GM10248 (cell line): ENCODE data around the gene NLRP3.

Experiments used
- CTCF ChIA-PET: fragments of 300-600 bp; sonication (Branson Sonifier 250); formaldehyde crosslinking; extraction: SDS; loops from one replicate; lab custom pipeline; 2021; ENCODE audit warnings: antibody characterized with exemption; lab: Yijun Ruan, JAX
- POLR2A ChIA-PET: fragments of 350-650 bp; sonication (Branson Sonifier 250); formaldehyde crosslinking; extraction: SDS; loops from one replicate; lab custom pipeline; 2020; ENCODE audit warnings: antibody characterized with exemption; lab: Yijun Ruan, JAX
- DNase-seq: peaks from one replicate; pipeline ENCODE4 v3.0.0; 2012; ENCODE audit errors: extremely low spot score
- TF ChIP-seq, protein P1 (sequence below): IDR thresholded peaks from 2 replicates; pipeline ENCODE4 v1.5.1; 2012; ENCODE audit warnings: mild to moderate bottlenecking, low read depth; ENCODE audit errors: extremely low read depth, missing control alignments, control extremely low read depth

The NLRP3 gene

DNA sequence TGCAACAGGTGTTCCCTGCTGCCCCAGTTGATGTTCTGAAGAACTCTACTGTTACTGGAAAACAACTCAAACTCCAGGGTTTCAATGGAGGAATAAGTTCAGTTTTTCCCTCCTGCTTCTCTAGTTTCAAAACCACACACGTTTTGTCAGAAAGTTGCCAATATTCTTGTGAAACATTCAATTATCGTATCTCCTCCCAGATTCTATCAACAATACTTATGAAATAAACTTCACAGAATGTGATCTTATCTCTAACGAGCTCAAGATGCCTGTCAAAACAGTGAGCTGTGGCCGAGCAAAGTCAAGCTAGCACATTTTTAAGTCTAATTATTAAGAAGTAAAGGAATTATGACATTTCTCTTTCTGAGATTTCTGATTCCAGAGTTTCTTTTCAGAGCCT, 37.3 kb downstream of the NLRP3 start:
- no peak for DNase-seq
- CTCF ChIA-PET: interaction anchor here (1.3 kb wide), 1 partner anchor 33 kb away, joined by 3 read pairs; no protein-coding TSS in a partner anchor
- POLR2A ChIA-PET: no interaction called here
- TF ChIP-seq, protein P1, sequence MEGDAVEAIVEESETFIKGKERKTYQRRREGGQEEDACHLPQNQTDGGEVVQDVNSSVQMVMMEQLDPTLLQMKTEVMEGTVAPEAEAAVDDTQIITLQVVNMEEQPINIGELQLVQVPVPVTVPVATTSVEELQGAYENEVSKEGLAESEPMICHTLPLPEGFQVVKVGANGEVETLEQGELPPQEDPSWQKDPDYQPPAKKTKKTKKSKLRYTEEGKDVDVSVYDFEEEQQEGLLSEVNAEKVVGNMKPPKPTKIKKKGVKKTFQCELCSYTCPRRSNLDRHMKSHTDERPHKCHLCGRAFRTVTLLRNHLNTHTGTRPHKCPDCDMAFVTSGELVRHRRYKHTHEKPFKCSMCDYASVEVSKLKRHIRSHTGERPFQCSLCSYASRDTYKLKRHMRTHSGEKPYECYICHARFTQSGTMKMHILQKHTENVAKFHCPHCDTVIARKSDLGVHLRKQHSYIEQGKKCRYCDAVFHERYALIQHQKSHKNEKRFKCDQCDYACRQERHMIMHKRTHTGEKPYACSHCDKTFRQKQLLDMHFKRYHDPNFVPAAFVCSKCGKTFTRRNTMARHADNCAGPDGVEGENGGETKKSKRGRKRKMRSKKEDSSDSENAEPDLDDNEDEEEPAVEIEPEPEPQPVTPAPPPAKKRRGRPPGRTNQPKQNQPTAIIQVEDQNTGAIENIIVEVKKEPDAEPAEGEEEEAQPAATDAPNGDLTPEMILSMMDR: no peak

DNA sequence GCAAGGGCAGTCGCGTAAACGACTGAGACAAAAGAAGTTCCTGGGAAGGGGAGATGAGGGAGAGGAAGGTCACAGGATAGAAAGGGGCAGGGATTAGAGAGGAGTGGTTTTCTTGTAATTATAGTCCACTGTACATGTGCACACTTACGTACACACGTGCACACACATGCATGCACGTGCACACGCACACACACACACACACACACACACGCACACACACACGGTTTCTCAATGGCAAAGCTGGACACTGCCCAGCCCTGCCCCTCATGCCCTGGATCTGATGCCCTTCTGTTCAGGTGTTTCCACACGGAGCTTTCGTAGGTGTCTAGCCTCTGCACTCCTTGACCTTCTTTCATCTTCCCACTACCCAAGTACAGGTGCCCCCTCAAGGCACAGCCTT, 38.0 kb downstream of the NLRP3 start:
- ChIA-PET CTCF (interaction anchor here (1.3 kb wide), 1 partner anchor 33 kb away, joined by 3 read pairs; no protein-coding TSS in a partner anchor), POLR2A (no interaction called here)
- TF ChIP-seq, protein P1: no peak
- DNase-seq: no peak

DNA sequence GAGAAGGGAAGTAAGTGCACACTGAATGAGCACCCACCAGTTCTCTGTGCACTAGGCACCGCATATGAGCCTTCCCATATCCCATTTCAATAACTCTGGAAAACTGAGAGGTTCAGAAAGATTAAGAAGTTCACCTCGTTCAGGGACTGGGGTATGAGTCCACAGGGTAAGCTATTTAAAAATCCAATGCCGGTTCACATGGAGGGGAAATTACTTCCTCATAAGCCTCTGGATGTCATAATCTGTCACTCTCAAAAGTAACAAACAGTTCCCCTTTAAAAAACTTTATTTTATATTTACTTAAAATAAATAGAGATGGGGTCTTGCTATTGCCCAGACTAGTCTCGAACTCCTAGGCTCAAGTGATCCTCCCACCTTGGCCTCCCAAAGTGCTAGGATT, 40.0 kb downstream of the NLRP3 start:
- no peak for DNase-seq
- TF ChIP-seq, protein P1: no peak
- CTCF ChIA-PET: interaction anchor here (1.5 kb wide), 1 partner anchor 23 kb away, joined by 4 read pairs; no protein-coding TSS in a partner anchor
- POLR2A ChIA-PET: no interaction called here

DNA sequence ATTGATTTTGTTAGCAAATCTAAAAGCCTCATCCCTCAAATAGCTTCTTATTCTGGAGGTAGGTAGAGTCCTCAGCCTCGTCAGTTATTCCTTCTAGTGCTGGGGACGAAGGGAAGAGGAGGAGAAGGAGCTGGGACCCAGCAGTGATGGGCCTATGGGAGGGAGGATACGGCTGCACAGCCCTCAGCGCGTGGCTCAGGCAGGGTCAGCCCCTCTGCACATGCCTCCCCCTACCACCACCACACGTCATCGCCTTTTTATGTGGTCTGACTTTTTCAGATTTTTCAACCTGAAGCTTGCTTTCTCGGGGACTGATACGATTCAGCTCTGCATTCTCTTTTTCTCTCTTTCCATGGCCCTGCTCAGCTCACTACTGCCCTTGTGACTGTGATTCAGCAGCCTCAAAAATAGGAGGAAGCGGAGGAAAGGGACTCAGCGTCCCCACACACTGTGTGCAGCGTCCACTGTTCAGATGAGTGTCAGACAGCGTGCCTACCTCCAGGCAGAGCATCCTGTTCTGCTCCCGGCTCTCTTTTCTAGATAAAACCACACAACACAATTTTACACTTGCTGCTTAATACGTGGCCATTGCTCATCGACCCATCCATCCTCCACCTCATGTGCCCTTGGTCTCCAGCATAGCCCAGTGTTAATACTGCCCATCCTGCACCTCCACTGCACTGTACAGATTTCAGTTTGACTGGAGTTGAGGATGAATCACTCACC, 41.1 kb downstream of the NLRP3 start:
- ChIA-PET CTCF (no interaction called here), POLR2A (no interaction called here)
- TF ChIP-seq, protein P1: no peak

DNA sequence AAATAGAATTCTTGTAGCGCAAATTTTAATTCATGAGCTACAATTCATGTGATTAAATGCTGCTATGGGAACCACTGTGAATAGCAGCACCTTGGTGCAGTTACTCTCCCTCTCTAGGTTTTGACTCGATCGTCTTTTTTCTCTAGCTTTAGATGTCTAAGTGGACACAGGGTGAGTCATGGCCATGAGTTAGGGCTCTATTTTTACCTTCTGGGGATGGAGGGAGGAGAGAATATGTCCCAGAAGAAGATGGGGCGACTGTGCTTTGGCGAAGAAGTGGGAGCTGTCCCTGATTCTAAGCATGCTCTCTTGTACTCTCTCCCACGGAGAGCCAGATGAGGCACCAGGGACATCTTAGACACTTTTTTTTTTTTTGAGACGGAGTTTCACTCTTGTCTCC, 43.5 kb downstream of the NLRP3 start:
- TF ChIP-seq, protein P1: no peak
- POLR2A ChIA-PET: no interaction called here
- CTCF ChIA-PET: no interaction called here
- DNase-seq: no peak

More for the DNA sequence above, 41.1 kb downstream of the NLRP3 start:
- no peak for DNase-seq

DNA sequence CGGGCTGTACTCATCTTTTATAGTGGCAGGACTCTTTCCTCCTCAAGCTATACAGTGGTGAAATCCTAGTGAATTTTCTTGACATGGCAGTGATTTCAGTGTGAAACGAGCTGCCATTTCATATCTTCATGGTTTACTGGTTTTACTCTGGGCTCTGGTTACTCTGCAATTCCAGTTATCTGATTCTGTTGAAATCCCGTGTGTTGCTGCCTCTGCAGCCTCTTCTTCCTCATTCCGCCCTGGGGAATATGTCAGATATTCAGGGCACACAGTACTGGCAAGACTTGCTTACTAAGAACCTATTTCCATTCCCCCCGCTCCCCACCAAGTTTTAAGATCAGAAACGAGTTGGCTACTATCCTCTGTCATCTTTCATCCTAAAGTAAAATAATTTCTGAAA, 49.8 kb downstream of the NLRP3 start:
- ChIA-PET CTCF (no interaction called here), POLR2A (no interaction called here)
- TF ChIP-seq, protein P1: no peak
- no peak for DNase-seq

DNA sequence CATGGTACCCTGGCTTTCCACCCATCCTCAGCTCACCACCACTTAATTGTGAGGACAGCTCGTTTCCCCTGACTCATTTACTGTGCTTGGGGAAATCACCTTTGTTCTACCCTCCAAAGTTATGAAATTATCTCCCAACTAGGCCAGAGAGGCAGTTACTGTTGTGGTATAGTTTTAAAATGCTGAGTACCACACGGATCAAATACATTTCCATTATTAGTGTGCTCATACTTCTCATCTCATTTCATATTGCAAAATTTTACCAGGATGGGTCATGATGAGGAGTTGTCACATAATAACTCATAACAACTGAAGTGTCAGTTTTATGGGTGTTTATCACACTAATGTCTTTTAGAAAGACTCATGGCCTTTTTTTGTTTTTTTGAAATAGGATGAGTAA, 51.2 kb downstream of the NLRP3 start:
- ChIA-PET CTCF (no interaction called here), POLR2A (no interaction called here)
- TF ChIP-seq, protein P1: no peak
- DNase-seq: no peak
